NCI-H446 (cell line): ENCODE data around the gene ALDH1L2.
A peak's percentile ranks its signal among the peaks of the same experiment; 100 is the strongest.
"Not testable (repeated sequence)": the region's sequence is repeated elsewhere in the genome, so short reads cannot be mapped to it uniquely, and the experiment has no call there.

Experiments
- DNase-seq, 2 experiments: peaks; one replicate each; lab custom pipeline; 2025; lab: John Stamatoyannopoulos, UW

ALDH1L2 gene

DNA sequence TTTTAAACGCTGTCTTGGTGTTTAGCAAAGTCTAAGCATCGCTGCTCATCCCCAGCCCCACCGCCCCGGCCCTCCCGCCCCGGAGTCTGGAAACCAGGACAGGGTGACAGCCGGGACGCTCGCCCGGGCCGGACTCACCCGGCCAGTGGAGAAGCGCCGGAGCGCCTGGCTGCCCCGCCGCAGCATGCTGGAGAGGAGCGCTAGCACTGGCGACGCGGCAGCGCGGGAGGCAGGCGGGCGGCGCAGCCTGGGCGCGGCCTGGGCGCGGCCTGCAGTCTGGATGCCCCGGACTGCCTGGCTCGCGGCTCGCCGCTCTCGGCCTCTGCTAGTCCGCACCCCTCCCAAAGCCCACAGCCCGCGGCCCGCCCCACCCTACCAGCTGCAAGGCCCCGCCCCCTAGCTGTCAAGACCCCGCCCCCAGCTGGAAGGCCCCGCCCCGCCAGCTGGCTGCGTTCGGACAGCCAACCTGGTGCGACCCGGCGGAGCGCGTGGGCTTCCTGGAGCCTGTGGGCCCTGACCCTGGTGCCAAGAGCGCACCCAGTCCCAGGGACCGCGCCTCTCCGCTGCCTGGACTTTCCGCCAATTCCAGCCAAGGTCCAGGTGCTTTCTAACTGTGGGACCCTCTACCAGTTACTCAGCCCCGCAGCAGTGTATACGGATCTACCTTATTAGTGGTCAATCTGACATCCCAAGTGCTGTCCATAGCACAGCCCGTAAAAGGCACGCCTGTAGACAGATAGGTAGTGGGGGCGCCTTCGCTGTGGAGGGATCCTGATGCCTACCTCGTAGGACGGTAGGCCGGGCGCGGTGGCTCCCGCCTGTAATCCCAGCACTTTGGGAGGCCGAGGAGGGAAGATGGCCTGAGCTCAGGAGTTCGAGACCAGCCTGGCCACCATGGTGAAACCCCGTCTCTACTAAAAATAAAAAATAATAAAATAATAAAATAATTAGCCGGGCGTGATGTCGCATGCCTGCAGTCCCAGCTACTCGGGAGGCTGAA lies at the start of gene ALDH1L2:
Gene ALDH1L2, minus strand, starts transcription at position 208 of the 1,000 bp plus-strand sequence. Its CDS starts 22 bp downstream, at position 186.
- DNase-seq = peak; percentile 20 to 65

DNA sequence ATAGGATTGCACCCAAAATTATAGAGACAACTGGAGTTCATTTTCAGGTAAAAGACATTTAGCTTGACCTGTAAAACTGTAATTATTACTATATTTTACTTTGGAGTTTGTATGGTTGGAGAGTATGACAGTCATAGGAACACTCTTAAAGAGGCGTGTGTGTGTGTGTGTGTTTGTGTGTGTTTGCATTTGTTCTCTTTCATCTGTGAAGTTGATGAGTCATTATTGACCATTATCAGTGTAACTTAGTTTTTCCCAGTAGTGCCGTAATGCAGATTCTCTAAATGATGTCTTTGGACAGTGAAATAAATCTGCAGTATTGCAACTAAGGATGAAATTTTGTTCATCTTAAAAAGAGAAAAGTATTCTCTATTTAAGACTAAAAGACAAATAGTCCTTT lies 36.3 kb upstream of the ALDH1L2 start:
- no peak for DNase-seq

DNA sequence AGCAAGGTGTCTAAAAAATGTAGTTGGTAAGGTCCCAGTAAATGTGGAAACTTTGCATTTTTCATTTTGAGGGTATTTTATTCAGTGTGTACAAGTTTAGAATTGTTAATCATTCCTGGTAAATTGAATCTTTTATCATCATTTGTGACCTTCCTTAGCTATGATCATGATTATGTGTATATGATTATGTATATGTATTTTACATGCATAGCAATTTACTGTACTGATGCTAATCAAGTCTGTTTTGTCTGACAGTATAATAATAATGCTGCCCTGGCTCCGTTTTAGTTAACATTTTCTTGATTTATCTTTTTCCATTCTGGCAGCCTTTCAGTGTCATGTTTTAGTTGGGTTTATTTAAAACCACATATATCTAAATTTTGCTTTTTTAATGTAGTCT lies 32.7 kb upstream of the ALDH1L2 start:
- no peak for DNase-seq

DNA sequence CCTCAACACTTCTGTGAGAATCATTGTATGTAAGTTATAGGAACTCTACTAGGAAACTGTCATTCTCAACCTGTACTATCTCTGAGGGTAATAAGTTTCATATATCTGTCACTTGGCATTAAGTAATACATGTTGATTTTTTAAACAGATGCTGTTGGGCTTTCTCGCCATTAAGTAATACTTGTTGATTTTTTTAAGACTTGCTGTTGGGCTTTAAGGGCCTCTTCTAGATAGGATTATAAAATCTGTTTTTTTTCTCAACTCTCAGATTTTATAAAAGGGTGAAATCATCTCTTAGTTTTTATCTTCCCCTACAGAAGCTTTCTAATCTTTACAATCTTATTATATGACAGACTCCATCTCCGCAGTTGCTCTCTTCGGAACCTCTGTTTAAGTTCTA lies 28.8 kb upstream of the ALDH1L2 start:
- DNase-seq = no peak

DNA sequence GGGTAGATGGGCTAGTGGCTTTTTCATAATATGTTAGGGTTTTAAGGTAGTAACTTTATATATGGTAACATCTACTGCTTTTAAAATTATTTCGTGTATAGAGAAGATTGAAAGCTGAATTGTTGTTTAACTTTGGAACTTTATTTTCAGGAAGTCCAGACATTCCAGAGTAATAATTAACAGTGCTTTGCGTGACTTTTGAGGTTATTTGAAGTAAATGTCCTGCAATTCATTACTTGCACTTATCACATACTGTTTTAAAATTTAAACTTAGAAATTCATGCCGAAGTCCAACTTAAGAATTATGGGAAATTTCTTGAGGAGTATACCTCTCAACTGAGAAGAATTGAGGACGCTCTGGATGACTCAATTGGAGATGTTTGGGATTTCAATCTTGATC lies 26.6 kb upstream of the ALDH1L2 start:
- no peak for DNase-seq

DNA sequence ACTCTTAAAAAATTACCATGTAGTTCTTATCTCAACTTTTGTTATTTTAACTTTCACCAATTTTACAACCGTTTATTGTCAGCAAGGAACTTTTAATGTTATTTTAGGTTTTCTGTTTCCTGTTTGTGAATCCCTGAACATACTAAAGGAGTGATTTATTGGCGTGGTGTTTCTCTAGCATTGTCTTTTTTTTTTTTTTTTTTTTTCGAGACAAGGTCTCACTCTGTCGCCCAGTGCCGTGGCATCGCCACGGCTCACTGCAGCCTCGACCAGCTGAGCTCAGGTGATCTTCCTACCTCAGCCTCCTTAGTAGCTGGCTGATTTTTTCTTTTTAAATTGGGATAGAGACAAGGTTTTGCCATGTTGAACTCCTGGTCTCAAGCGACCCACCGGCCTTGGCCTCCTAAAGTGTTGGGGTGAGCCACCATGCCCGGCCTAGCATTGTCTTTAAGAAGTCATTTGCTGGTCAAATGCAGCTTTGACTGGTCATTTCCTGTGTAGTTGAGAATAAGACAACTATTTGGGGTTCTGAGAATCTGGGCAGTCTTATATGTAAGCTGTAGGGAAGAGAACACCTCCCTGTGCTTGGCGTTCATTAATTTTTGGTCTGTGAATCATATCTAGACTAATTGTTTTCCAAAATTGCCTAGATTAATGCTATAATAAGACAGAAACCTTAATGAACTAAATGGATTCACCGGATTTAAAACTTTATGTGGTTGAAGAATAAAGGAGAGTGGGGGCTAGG lies 25.4 kb upstream of the ALDH1L2 start:
- no peak for DNase-seq

DNA sequence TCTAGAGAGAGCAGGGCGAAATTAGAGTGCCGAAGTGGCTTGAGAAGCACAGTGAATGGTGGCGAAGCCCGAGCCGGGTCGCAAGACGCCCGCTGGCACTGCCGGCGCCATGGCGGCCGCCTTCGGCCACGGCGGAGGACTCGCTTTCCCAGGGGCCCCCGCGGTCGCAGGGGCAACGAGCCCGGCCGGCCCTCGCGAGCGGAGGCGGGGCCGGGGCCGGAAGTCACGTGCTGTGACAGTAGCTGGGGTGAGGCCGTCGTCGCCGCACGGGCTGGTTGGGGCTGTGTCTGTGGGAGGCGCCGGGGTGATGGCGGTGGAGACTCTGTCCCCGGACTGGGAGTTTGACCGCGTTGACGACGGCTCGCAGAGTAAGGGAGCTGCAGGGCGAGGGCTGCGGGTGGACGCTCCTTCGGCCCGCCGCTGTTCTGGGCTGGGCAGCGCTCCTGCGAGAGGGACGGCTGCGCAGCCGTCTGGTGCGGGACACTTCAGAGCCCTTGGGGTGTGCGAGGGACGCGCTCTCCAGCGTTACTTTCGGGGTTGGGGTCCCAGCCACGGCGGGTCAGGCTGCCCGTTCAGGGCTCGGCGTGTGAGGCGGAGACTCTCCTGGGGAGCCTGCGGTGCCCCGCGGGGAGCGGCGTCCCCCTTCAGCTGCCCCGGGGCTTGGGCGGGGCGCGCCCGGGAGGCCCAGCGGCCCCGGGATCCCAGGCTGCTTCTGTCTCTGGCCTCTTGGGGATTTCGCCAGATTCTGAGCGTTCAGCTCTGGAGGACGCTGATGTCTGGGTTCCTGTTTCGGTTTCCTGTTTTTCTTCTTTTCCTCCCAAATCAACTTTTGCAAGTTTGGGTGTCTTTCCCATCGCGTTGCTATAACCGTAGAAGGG lies 23.5 kb upstream of the ALDH1L2 start, which contains the start of gene WASHC4:
Gene WASHC4, plus strand, starts transcription at position 238 of the 878 bp plus-strand sequence. Its CDS starts 70 bp downstream, at position 308.
- DNase-seq = peak; percentile 70 to 95

DNA sequence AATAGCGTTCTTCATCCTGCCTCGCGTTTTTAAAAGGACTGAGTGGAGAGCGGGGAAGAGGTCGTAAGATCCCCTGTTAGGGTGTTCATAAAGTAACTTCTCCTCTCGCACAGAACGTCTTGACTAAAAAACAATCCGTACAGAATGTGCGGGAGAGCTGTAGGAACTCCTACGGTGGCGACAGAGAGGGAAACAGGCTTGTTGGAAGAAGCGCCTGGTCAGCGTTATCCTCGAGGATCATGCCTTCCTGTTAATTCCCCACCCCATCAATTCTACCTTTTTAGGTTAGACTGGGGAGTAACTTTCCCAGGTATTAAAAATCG lies 22.9 kb upstream of the ALDH1L2 start:
- peak; percentile 24 to 38 for DNase-seq

DNA sequence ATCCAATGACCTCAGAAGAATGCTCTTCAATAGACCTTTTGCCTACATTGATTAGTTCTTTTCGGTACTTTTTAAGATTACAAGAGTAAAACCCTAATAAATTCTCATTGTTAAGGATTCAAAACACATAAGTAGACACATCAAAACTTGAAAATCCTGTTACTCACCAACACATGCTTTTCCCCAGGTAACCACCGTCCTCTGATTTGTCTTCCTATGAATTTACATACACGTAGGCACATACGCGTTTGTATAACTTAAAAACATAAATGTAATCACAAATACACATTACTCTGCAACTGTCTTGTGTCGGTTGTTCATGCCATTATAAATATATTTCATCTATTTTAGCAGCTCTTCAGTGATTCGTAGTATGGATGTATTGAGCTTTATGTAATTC lies 22.4 kb upstream of the ALDH1L2 start:
- DNase-seq = no peak

DNA sequence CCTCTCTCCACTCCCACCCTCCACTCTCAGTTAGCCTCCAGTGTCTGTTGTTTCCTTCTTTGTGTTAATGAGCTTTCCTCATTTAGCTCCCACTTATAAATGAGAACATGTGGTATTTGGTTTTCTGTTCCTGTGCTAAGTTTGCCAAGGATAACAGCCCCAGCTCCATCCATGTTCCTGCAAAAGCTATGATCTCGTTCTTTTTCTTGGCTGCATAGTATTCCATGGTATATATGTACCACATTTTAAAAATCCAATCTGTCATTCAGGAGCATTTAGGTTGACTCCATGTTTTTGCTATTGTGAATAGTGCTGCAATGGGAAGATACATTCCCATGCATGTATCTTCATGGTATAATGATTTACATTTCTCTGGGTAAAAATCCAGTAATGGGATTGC lies 20.5 kb upstream of the ALDH1L2 start:
- no peak for DNase-seq

DNA sequence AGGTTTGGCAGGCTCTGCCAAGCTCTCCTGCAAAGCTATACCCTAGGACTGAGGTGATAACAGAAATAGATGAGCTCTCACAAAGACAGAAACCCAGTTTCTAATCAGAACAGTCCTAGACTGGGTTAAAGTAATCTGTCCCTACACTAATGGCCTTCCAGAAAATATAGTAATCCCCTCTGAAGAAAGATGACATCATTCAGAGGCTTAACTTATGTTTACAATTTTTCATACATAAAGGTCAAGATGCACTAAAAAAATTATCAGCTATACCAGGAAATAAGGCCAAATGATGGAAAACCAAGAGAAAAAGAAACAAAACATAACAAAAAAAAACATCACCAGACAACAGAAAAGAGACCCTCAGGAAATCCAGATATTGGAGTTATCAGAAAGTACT lies 18.4 kb upstream of the ALDH1L2 start:
- no peak for DNase-seq

DNA sequence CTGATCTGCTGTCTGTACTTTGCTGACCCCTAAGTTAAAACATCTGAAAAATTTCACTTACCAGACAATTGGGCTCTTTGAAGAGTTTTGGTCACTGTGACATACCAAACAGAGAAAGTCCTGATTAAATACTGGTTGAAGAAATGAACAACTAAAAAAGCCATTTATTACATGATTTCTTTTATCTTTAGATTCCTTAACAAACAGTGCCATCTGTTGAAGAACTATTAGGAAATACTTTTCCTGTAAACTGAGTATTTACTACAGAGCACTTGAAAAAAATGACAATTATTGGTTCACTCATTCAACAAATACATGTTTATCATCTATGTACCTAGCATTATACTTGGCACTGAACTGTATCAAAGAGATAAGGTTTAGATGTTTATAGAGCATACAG lies 16.7 kb upstream of the ALDH1L2 start:
- DNase-seq = peak in 1 of 2 experiments; percentile 3

DNA sequence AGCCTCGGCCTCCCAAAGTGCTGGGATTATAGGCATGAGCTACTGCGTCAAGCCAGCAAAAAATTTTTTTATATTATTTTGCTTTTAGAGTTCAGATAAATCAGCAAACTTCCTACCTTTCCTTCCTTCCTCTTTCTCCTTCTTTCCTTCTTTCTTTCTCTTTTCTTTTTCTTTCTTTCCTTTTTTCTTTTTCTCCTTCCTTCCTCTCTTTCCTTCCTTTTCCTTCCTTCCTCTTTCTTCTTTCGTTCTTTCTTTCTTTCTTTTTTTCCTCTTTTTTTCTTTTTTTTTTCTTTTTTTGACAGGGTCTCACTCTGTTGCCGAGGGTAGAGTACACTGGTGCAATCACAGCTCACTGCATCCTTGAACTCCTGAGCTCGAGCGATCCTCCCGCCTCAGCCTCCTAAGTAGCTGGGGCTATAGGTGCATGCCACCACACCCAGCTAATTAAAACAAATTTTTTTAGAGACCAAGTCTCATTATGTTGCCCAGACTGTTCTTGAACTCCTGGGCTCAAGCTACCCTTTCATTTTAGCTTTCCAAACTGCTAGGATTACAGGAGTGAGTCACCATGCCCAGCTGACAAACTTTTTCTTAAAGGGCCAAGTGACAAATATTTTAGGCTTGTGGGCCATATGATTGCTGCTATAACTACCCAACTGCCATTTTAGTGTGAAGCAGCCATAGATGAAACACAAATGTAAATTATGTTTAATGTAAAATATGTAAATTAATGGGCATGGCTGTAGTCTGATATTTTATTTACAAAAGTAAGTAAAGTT lies 16.1 kb upstream of the ALDH1L2 start:
- DNase-seq = peak in 1 of 2 experiments; percentile 39

DNA sequence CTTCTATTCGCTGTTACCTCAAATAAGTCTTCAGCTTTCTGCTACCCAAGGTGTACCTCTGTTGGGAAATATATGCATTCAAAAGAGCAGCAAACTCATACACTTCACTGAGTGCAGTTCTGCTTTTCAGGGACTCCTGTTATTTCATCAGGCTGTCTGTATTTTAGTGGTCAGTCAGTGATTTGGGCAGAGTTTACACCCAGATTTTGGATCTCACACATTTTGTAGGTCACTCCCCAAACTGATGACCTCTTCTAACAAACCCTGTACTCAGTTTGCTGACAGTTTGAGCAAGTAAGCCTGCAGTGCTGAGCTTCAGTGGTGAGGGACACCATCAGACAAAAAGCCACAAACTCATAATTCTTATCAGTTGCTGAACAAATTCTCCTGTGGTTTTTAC lies 15.1 kb upstream of the ALDH1L2 start:
- DNase-seq = no peak

DNA sequence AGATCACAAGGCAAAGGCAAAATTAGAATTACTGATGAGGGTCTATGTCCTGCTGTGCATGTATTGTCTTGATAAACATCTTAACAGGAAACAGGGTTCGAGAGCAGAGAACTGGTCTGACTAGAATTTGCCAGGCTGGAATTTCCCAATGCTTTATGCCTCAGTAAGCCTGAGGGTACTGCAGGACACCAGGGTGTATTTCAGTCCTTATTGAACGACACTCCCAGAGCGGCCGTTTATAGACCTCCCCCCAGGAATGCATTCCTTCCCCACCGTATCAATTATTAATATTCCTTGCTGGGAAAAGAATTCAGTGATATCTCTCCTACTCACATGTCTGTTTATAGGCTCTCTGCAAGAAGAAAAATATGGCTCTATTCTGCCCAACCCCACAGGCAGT lies 11.1 kb upstream of the ALDH1L2 start:
- not testable (repeated sequence) for DNase-seq

DNA sequence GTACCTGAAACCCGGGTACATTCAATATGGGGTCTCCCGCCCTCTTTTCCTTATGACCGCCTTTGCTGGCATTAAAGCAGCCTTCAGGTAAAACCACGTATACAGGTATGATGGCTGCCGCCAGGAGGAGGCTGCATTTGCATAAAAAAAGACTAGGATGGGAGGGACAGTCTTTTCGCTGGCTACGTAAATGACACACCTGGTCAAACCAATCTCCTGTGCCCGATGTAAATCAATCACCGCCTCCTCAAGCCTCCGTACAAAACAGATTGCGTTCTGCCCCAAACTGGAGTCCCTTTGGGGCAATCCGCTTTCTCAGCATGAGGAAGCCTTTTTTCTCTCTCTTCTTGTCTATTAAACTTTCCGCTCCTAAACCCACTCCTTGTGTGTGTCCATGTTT lies 8.1 kb upstream of the ALDH1L2 start:
- DNase-seq = no peak

DNA sequence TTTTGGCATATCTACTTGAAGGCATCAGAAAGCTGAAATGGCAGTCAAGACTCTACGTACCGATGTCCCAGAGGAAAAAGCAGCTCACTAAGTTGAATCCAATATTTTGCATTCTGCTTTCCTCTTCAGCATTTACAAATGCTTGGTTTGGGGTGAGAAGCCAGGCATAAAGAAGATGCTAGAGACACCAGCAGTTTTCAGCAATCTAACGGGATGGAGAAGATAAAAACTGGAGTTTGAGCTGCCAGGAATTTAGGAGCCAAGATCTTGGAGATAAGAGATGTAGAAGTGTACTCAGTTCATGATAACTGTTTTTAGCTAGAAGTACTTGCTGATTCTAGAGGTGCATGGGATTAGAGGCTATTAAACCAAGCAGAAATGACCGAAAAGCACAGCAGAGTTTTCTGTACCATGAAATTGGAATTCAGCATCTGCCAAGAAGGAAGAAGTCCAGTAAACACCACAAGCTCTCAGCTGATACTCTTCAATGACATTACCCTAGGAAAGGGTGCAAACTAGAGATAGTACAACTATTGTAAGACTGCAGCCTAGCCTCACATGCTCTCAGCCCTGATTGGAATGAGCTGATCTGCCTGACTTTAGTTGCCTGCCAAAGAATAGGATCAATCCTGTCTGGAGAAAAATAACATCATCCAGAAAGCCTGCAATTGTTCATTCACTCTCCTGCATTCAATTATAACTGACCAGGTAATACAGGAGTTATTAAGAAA lies 7.4 kb upstream of the ALDH1L2 start:
- no peak for DNase-seq

DNA sequence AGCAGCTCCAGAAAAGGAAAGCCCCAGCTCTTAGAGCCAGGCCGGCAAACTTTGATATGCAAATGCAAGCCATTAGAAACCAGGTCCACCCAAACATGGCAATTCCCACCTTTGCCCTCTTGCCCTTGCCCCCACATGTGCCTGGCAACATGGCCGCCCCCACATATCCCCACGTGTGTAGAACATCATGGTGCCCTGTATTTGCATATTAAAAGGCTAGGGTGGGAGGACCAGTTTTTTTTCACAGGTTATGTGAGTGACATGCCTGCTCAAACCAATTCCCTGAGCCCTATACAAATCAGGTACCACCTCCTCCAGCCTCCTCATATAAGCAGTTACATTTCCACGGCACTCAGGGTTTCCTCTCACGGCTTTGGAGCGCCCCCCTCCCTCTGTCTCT lies 6.1 kb upstream of the ALDH1L2 start:
- DNase-seq = no peak

DNA sequence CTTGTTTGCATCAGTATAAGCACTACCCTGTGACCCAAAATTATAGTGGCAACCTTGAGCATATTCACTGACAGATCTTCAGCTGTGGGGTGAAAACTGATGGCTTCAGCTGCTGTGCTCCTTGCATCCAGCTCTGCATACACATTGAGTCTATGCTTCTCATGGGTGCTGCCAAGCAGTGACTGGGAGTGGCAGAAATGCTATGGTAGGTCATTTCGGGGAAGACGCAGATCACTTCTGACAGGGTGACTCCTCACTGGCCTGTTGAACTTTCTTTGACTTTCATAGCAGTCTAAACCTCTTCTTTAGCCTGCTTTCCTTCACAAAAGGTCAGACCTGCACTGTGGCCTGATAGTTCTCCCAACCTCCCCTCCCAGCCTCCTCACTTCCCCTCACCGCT lies 5.6 kb upstream of the ALDH1L2 start:
- no peak for DNase-seq

DNA sequence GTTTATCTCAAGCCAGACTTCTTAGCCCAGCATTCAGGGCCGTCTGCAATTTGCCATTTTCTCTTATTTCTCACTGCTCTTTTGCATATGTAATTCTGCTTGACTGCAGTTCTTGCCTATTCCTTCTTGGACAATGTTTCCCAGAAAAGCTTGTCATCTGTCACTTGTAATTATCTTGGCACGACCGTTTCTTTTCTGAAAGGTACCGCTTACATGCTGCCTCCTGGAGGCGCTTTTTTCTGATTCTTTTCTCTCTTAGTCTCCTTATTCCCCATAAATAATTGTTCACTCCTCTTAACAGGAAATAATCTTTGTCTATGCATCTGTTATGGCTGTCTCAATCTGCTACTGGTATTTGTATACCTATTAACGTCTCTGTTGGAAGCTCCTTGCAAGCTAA lies 1.2 kb upstream of the ALDH1L2 start:
- DNase-seq = no peak
